GM18907 (cell line): ENCODE measurements around the gene HENMT1.

Source experiments
- ATAC-seq: cut with Tn5 transposase; IDR thresholded peaks from one replicate; pipeline ENCODE4 v1.9.1; 2021; ENCODE audit warnings: mild to moderate bottlenecking, moderate library complexity; ENCODE audit not compliant: unreplicated experiment

HENMT1 gene

DNA sequence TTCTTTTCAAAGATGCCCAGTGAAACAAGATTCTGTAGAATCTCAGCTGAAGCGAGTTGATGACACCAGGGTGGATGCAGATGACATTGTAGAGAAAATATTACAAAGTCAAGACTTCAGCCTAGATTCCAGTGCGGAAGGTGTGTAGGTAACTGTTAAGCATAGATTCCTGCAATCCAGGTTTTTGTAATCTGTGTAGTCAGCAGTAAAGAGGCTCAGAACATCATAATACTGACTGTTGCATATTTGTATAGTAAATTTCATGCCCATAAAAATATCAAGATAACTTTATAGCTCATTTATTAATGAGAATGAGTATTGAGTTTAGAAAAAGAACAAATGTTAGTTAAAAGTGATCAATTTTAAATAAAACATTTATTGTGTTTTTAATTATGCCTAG, 32.2 kb downstream of the HENMT1 start:
- ATAC-seq = no peak

GRCh38 chr1:108627951-108628350, 32.9 kb downstream of the HENMT1 start:
- ATAC-seq = no peak

DNA sequence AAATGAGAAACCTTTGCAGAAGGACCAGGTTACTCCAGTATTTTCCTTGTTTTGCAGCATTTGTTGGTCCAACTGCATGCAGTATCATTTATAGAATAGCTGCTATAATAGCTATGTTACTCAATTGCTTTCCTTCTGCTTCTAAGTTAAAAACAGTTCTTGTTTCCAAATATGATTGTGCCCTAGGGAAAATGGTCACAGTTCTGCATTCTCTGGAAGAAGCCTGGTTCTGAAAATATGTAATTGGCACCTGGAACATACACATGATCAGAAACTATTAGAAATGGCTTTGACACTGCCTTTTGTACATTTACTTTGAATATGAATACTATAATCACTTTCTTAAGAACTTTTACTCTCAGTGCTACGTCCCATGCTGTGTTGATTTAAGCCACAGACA, 33.6 kb downstream of the HENMT1 start:
- ATAC-seq = no peak

DNA sequence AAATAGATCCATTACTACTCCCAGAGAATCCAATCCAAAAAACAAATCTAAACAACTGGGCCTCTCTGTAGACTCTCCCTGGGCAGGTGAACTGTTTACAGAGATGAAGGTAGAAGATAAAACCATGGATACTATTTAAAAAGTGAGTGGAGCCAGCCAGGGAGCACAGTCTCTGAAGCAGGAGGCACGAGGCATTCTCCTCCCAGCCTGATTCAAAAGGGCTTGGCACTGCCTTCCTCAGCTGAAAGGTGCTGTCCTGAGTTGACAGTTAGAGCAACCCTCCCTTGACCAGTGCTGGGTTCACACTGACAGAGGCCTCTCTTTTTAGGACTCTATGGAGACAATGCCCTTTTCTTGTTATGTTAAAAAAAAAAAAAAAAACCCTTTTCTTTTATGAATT, 36.8 kb downstream of the HENMT1 start:
- ATAC-seq = no peak

DNA sequence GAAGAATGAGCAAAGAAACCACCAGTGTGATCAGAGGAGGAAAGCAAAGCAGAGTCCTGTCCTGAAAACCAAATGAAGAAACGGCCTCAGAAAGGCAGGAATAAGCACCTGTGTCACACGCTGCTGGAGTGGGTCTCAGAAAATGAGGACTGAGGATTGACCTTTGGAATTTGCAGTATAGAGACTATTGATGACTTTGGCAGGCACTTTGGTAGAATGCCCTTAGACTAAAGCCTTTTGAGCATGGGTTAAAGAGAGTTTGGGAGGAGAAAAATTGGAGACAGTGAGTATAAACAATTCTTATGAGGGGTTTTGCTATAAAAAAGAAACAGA, 43.2 kb downstream of the HENMT1 start:
- no peak for ATAC-seq

DNA sequence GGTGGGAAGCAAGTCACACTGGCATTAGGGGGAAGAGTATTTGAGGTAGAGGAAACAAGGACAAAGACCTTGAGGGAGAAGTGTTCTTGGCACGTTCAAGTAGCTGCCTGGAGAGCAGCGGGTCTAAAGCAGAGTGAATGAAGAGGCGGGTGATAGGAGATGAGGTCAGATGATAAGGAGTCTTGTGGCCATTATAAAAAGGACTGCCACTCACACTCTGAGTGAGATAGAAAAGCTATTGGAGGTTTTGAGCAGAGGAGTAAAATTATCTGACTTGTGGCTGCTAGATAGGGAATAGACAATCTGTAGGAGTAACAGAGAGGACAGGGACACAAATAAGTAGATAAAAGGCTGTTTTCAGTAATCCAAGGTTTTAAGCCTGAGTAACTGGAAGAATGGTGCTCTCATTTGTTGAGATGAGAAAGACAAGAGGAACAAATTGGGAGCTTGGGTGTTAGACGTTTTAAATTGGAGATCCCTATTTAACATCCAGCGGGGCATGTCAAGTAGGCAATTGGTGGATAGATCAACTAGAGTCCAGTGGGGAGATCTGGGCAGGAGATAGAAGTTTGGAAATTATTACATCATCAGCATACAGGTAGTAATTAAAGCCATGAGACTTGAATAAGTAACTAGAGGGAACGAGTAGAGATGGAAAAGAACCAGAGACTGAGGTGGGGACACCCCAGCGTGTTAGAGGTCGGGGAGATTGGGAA, 43.7 kb downstream of the HENMT1 start:
- ATAC-seq = no peak

DNA sequence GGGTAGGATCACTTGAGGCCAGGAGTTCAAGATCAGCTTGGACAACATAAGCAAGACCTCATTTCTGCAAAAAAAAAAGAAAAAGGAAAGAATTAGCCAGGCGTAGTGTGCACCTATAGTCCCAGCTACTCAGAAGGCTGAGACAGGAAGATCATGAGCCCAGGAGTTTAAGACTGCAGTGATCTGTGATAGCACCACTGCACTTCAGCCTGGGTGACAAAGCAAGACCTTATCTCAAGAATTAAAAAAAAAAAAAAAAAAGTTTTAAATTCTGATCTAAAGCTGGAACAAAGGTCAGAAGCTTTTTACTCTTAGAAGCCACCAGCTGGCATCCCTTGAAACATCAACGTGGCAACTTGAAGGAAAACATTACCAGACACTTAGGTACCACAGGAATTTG, 45.3 kb downstream of the HENMT1 start:
- ATAC-seq = no peak

- ATAC-seq = no peak
Measured at GRCh38 chr1:108612496-108612895, 48.4 kb downstream of the HENMT1 start.

DNA sequence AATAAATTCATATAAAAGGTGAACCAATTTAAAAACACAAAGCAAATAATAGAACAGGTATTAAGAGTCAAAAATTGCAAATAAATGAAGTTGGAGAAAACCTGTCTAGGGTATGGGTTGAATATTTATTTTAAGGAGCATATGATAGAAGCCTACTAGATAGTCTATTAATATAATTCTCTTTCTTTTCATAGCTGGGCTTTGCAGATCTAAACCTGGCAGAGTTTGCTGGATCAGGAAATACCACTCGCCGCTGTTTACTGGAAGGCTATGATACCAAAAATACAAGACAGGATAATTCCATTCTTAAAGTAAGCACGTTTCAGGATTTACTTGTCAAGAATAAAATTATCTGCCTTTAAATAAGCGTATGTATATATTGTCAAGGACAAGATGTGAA, 48.9 kb downstream of the HENMT1 start:
- no peak for ATAC-seq

- ATAC-seq = no peak
Measured at GRCh38 chr1:108610073-108610472, 50.8 kb downstream of the HENMT1 start.

DNA sequence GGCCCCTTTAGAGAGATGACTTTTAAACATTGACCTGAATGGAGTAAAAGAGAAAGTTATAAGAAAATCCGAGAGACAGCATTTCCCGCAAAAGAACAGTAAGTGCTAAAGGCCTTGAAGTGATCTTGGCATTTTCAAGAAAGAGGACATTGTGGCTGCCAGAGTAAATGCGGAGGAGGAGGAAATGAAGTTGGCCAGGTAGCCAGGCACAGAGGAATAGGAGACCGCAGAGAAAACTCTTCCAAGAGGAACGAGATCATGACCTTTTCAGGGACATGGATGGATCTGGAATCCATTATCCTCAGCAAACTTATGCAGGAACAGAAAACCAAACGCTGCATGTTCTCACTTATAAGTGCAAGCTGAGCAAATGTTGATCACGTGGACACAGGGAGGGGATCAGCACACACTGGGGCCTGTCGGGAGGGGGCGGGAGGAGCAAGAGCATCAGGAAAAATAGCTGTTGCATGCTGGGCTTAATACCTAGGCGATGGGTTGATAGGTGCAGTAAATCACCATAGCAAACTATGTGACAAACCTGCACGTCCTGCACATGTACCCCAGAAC, 51.3 kb downstream of the HENMT1 start:
- ATAC-seq = no peak

GRCh38 chr1:108606478-108606877, 54.4 kb downstream of the HENMT1 start:
- no peak for ATAC-seq

DNA sequence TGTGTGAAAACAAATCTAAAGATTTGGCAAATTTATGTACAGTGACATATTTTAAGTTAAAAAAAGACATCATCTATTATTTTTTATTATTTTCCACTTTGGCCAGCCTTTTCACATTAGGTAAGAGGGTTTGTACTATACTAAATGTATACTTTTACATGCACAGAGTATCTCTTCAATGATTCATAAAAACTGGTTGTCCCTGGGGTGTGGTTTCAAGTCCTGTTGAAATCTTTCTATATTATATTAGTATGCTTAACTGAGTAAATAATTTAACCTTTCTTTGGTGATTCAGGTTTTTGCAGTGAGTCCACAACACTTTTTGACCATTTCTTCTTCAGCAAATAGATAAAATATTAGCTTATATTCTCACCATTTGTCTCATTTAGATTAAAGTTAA, 55.3 kb downstream of the HENMT1 start:
- no peak for ATAC-seq

- no peak for ATAC-seq
Measured at GRCh38 chr1:108601708-108602410, 59.0 kb downstream of the HENMT1 start.

DNA sequence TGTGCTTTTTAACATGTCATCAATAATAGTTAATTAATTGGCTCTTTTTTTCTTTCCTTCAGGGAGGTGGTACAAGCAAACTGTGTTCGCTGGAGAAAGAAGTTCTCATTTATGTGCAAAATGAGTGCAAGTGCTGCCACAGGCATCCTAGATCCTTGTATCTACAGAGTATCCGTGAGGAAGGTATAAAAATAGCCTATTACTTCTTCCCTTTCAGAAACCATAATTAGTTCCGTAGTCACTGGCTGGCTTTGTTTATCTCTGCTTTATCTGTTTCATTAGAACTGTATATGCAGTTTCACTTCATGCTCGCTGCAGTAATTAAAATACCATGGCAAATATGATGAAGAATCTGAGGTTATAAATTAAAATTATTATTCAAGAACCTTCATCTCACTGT, 60.4 kb downstream of the HENMT1 start:
- ATAC-seq = no peak

DNA sequence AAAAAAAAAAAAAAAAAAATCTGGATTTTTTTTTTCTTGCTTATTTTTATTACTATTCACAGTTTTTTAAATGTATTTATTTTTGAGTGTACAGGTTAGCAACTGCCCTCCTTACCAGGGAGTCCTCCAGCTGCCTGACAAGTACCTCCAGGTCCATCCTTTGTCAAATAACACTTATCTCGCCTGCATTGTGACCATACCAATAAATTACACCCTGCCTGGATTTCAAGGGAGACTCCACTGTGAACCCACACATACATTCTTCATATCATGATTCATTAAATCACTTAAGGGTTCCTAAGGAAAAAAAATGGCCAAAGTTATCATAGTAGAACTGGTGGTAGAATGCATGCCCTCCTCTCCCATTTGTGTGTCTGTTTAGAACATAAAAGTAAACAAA, 62.6 kb downstream of the HENMT1 start:
- ATAC-seq = no peak
